ENCODE data around the gene ZSCAN23.

ZSCAN23 gene

DNA sequence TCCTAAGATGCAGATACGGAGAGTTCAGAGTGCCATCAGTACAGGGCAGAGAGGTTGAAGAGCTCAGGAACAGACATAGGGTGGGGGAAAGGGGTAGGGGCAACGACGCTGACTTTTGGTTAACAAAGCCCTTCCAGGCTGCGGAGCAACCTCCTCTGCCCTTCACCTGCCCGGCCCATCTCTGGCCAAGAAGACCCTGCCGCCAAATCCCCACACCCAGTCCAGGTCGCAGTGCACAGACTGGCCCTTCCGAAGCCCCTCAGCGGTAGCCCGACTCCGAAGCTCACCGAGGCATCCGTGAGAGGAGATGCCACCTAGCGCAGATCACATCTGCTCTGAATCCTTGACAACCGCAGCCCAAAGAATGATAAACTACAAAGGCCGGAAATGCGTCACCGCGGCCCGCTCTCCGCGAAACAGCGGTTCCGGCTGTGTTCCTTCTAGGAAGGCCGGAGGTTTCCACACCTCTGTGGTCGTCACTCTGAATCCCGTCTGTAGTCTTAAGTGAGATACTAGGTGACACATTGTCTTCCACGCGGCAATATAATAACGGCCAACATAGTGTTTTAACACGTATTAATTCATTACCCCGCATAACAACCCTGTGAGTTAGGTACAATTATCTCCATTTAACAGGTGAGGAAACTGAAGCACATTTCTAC, at the start of gene ZSCAN23:
Gene ZSCAN23 (minus strand): TSS at position 380 of the 662 bp plus-strand sequence. CDS start 7,225 bp downstream, outside the sequence.
- H3K27ac ChIP-seq, result peak within 1 kb of the TSS; percentile 54
- TF ChIP-seq, protein P1, sequence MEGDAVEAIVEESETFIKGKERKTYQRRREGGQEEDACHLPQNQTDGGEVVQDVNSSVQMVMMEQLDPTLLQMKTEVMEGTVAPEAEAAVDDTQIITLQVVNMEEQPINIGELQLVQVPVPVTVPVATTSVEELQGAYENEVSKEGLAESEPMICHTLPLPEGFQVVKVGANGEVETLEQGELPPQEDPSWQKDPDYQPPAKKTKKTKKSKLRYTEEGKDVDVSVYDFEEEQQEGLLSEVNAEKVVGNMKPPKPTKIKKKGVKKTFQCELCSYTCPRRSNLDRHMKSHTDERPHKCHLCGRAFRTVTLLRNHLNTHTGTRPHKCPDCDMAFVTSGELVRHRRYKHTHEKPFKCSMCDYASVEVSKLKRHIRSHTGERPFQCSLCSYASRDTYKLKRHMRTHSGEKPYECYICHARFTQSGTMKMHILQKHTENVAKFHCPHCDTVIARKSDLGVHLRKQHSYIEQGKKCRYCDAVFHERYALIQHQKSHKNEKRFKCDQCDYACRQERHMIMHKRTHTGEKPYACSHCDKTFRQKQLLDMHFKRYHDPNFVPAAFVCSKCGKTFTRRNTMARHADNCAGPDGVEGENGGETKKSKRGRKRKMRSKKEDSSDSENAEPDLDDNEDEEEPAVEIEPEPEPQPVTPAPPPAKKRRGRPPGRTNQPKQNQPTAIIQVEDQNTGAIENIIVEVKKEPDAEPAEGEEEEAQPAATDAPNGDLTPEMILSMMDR (IDR thresholded peaks at IDR 0.05), result no peak
- no peak for TF ChIP-seq ZFX (IDR thresholded peaks at IDR 0.05; ENCODE audit: borderline replicate concordance)

DNA sequence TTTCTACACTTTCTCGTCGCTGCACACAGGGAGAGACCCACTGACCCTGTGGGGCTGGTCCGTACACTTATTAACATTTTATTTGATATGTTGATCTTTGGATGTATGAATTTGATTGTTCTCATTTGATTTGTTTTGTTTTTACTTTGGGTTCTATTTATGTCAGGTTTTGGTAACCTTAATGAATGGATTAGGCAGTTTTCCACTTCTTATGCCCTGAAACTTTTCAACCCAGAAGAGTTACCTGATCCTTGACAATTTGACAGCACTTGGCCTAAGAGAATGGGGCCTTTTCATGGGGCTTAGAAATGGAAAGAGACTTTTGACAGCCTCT, 48.7 kb upstream of the ZSCAN23 start:
- no peak overlapping the region for H3K27ac ChIP-seq
- TF ChIP-seq, protein P1 (IDR thresholded peaks at IDR 0.05), result no peak
- no peak for TF ChIP-seq ZFX (IDR thresholded peaks at IDR 0.05; ENCODE audit: borderline replicate concordance)

DNA sequence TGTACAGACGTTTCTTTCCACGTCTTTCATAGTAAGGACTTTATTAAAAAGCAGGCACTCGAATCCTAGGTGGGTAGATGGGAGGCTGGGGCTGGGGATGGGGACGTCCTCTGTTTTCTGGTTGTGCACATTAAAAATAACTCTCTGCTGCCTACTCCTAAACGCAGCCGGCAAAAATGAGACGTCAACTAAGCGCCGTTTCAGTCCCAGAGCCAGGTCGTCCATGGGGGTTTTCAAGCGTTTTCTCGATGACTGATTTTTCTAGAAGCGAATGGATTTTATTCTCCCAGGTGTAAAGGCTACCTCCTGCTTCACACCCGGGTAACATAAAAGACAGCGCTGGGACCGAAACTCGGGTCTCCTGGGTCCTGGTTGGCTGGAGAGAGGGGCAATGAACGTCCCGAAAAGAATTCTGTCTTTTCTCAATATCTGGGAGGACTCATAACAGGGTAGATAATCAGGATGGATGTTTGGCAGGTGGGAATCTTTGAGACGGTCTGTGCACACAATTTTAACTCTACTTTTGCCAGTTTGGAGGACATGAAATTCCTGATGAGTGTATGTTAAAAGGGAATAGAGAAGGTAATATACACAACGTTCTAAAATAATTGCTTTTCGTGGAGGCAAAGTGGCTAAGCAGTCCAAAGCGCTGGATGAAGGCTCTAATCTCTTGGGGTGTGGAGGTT, 47.1 kb upstream of the ZSCAN23 start:
- no peak overlapping the region for H3K27ac ChIP-seq
- TF ChIP-seq, protein P1 (IDR thresholded peaks at IDR 0.05), result no peak
- no peak for TF ChIP-seq ZFX (IDR thresholded peaks at IDR 0.05; ENCODE audit: borderline replicate concordance)

DNA sequence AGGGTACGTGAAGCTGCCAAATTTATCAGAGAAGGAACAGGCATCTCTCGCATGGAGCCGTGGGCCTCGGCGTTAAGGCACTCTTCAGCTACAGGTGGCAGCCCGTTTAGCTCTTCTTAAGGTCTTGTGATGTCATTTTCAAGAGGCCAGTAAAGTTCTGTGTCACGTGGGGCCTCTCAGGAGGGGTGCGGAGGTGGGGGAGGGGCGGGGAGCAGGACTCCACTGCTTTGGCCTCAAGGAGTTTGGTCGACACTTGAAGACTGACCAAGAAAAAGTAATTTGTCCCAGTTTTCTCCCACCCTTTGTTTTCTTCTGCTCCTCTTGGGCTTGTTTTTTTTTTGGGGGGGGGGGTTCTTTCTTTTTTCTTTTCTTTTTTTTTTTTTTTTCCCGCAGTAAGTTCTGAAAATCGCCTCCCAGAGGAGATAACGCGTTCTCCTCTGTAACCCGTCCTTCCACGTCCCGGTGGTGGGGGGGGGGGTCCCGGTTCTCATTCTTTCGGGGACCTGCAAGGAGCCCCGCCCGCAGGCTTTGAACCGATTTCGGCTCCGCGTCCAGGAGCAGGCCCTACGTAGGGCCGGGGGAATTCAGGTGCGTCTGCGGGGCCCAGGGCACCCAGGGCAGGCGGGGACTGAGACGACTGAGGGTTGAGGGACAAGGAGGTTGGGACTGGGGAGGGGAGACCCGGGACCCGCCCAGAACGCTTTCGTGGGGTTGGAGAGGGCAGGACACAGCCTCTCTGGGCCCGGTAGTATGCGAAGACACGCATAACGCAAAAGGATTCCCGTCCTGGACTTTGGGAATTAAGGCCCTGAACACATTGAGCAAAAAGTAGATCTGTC, 46.3 kb upstream of the ZSCAN23 start:
- TF ChIP-seq, protein P1 (IDR thresholded peaks at IDR 0.05), result no peak
- no peak for TF ChIP-seq ZFX (IDR thresholded peaks at IDR 0.05; ENCODE audit: borderline replicate concordance)
- H3K27ac ChIP-seq, result no peak overlapping the region

DNA sequence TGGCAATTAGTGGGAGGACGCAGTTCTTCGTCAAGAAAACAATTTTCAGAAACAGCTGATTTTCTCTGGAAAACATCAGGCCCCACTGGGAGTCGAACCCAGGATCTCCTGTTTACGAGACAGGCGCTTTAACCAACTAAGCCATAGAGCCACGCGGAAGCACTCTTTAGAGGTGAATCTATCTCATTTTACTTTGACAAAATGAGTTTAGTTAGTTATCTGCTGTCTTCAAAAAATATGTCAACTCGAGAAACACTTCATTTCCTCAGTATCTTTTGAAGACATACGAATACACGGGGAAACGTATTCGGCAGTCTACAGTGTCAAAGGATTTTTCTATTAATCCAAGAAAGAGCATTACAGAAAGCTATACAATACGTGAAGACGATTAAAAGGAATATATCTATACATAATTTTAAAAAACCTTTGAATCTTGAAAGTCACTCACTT, 45.6 kb upstream of the ZSCAN23 start:
- no peak overlapping the region for H3K27ac ChIP-seq
- TF ChIP-seq ZFX (IDR thresholded peaks at IDR 0.05; ENCODE audit: borderline replicate concordance), result no peak
- TF ChIP-seq, protein P1 (IDR thresholded peaks at IDR 0.05), result no peak

DNA sequence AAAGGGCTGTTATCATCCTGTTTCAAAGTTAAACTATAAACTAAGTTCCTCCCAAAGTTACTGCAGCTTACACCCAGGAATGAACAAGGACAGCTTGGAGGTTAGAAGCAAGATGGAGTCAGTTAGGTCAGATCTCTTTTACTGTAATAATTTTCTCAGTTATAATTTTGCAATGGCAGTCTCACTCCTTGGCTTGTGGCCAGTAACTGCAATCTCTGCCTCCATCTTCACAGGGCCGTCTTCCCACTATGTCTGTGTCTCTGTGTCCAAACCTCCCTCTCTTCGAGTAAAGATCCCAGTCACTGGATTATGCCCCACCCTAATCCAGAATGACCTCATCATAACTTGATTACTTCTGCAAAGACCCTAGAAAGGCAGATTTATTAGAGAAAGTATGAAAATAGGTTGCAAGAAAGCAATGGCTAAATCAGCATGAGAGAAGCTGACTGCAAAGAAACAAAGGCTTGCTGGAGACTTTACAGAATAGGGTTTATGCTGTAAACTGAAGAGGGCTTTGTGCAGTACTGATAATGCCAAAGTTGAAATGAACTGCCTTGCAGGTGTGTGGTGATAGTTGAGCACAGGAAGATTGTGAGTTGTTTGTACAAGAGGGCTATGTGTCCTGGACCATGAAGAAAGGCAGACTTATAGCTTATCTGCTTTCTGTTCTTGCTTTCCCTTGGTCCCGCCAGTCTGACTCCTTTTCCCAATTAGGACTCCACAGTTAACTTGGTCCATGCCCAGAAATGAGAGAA, 43.9 kb upstream of the ZSCAN23 start:
- H3K27ac ChIP-seq, result no peak overlapping the region
- TF ChIP-seq, protein P1 (IDR thresholded peaks at IDR 0.05), result no peak
- TF ChIP-seq ZFX (IDR thresholded peaks at IDR 0.05; ENCODE audit: borderline replicate concordance), result no peak
